MM.1S (cell line): ENCODE results near the gene MILR1.

Experiments used
- CTCF ChIP-seq: fragments of 300-600 bp; sonication (generic); IDR thresholded peaks from 2 replicates; pipeline ENCODE4 v1.5.1; 2016; ENCODE audit warnings: antibody characterized with exemption, low read length, mixed read lengths
- EZH2 ChIP-seq: fragments of 300-600 bp; sonication (generic); optimal IDR thresholded peaks from 2 replicates; pipeline ENCODE3; 2017; ENCODE audit warnings: low read depth, mild to moderate bottlenecking, antibody characterized with exemption, low read length, mixed read lengths

- TF ChIP-seq CTCF, result no peak
- TF ChIP-seq EZH2, result no peak
These were observed 1.4 kb upstream of the MILR1 start for GRCh38 chr17:64447526-64447925.
